ENCODE results near the gene TMEM244. TPM values are rescaled to one million over a fixed set of nuclear protein-coding genes. Genes with fewer than 3 reads are reported as not detected.
"Not testable (repeated sequence)": the region's sequence is repeated elsewhere in the genome, so short reads cannot be mapped to it uniquely, and the experiment has no call there.

Gene TMEM244
- polyA plus RNA-seq, 4 donors = not detected

DNA sequence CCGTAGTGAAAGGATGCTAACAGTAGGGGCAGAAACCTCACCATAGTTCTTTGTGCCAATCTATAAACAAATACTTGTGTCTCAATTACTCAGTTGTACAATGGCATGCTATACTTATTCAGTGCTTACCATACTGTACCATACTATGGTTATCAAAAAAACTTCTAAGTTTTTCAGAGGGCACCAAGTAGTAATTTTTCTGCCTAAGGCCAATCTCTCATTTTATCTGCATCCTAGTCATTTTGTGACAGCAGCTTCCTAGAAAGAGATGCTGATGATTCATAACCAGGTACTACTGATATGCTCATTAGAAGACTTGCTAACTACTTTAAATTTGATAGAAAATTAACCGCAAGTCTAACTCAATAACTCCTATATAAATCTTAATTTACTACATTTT is 42.9 kb downstream of the TMEM244 start:
- no peak for DNase-seq (ENCODE audit: low read depth in 4 of 4, low spot score in 2 of 4)

DNA sequence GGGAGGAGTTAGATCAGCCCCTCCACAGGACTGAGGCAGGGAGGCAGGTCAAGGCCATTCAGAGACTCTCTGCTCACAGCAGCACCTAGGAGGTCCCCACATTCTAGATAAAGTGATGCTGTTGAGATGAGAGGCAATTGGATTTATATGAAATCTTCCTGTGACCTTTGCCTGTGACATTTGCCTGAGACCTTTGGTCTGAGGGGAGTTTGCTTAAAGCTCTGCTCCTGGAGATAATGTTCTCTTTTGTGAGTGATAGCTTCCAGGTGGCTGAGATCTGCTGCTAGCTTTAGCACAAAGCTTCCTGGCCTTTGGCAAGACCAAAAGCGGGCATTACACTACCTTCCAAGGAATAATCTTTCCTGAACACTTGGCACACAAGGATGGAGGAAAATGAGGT is 43.3 kb downstream of the TMEM244 start:
- no peak for DNase-seq (ENCODE audit: low read depth in 4 of 4, low spot score in 2 of 4)

DNA sequence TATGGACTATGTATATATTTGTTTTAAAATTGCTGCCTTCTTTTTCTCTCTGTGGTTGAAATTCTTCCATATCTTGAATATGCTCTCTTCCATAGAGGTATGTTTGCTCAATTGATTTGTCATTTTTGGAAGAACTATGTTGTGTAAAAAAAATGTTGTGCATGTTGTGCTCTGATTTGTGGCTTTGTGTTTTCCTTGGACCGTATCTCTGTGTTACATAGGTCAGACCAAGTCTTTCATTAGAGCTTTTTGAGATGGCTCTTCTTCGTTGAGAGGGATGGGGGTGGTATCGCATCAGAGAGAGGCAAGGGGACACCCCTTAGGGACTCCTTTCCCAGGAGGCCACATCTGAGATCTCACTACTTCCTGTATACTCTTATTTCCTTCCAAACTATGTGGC is 43.8 kb downstream of the TMEM244 start:
- DNase-seq (ENCODE audit: low read depth in 4 of 4, low spot score in 2 of 4) = no peak

DNA sequence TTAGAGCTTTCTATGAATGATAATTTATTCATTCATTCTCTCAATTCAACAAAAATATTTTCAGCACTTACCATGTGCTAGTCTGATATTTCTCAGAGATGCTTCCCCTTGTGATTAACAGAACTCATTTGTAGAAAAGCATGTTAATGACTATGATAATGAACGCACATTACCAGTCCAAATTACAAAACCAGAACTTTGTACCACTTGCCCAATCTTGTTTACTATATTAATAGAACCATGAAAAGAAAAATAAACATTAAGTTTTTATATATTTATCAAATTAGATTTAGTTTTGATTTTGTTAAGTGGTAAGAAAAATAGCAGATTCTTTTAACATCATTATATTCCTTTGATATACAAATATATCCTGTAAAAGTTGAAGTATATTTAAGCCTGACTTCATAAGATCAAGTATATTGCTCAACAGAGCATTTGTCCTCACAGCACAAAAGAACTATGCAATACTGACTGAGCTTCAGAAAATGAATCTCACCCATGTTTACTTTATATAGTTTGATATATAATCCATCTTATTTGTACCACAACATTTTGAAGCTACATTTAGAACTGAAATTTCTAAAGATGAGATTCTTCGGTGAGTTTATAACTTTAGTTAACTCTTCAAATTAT is 48.9 kb downstream of the TMEM244 start:
- DNase-seq (ENCODE audit: low read depth in 4 of 4, low spot score in 2 of 4) = no peak

DNA sequence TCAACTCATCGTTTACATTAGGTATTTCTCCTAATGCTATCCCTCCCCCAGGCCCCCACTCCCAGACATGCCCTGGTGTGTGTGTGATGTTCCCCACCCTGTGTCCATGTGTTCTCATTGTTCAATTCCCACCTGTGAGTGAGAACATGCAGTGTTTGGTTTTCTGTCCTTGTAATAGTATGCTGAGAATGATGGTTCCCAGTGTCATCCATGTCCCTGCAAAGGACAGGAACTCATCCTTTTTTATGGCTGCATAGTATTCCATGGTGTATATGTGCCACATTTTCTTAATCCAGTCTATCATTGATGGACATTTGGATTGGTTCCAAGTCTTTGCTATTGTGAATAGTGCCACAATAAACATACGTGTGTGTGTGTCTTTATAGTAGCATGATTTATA is 54.0 kb downstream of the TMEM244 start:
- DNase-seq (ENCODE audit: low read depth in 4 of 4, low spot score in 2 of 4) = not testable (repeated sequence)

DNA sequence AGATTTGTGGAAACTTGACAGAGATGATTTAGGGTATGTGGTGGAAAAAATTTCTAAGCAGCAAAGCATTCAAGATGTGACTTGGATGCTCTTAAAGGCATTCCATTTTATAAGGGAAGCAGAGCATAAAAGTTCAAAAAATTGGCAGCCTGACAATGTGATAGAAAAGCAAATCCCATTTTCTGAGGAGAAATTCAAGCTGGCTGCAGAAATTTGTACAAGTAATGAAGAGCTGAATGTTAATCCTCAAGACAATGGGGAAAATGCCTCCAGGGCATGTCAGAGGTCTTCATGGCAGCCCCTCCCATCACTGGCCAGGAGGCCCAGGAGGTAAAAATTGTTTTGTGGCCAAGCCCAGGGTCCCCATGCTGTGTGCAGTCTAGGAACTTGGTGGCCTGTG is 58.2 kb downstream of the TMEM244 start:
- not testable (repeated sequence) for DNase-seq (ENCODE audit: low read depth in 4 of 4, low spot score in 2 of 4)

DNA sequence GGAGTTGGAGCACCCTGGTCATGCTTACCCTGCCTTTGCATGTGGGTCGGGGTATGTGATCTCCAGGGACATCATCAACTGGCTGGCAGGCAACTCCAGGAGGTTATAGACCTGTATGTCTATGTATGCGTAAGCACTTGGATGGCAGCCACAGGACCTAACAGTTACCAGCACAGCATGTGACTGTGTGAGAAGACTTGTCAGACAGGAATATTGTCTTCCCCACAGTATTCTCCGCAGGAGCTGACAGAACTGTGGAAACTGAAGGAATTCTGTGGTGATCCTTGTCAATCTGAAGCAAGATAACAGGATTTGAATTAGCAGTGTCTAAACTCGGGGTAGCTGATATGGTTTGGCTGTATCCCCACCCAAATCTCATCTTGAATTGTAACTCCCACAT is 59.2 kb downstream of the TMEM244 start:
- DNase-seq (ENCODE audit: low read depth in 4 of 4, low spot score in 2 of 4) = no peak

DNA sequence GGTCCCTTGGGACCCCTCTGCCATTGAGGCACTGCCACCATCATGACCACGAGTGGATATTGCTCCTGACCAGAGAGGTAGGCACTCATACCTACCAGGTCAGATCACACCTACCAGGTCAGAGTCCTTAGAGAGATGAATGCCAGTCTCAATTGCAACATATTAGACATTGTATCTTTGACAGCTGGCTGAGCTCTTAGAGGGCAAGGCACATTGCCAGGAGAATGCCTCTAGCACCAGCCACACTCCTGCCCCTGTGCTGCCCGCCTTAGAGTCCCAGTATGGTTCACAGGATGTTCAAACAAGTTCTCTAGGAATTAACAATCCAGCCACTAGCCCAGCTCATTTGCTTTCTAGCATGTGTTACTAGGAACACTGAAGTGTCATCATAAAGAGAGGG is 65.9 kb downstream of the TMEM244 start:
- no peak for DNase-seq (ENCODE audit: low read depth in 4 of 4, low spot score in 2 of 4)

DNA sequence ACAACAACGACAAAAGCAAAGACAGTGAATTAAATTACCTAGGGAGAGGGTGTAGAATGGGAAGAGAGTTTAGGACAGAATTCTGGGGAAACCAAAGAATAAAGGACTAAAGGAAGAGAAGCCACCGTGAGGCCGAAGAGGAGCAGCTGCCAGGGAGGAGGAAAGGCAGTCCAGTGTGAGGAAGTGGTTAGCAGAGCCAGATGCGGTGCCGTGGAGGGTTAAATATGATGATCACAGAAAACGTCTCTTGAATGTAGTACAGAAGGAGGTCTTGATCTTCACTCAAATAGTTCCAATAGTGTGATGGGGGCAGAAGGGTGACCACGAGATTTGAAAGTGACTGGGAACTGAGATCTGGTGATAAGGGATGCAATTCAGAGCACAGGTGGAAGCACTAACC is 67.7 kb downstream of the TMEM244 start:
- DNase-seq (ENCODE audit: low read depth in 4 of 4, low spot score in 2 of 4) = no peak

DNA sequence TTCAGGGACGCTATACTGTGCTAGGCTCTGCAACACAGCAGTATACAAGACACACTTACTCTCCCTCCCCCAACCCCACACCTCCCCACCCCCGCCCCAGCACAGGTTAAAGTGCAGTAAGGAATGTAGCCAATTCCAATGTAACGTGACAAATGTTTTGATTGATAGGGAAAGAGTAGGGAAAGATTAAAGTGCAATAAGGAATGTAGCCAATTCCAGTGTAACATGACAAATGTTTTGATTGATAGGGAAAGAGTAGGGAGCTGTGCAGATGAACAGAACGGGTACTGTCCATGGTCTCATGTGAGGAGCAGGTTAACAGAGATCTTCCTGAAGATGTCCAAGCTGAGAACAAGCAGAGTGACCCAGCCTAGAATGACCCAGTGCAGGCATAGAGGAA is 69.1 kb downstream of the TMEM244 start:
- DNase-seq (ENCODE audit: low read depth in 4 of 4, low spot score in 2 of 4) = no peak

DNA sequence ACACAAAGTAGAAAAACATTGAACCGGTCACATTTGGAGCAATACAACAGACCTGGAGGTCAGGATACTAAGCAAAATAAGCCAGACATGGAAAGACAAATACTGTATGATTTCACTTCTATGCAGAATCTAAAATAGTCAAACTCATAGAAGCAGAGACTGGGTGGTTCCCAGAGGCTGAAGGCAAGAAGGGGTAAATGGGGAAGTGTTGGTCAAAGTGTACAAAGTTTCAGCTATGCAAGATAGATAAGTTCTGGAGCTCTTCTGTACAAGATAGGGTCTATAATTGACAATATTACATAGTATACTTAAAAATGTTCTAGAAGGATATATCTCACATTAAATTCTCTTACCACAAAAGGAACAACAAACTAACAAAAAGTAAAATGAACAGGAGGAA is 70.3 kb downstream of the TMEM244 start:
- DNase-seq (ENCODE audit: low read depth in 4 of 4, low spot score in 2 of 4) = no peak

DNA sequence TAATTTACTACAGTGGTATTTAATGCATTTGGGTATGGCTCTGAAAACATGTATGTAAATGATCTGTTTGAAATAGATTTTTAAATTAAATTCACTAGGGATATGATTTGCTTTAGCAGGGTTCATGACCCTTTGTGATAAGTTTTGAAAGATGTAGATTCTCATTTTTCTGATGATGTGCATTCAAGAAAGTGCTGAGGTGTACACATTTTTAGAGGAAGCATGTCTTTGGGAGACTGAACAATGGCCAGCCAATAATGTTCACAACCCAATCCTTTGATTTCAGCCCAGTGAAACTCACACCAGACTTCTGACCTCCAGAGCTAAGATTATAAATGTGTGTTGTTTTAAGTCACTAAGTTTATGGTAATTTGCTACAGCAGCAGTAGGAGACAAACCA is 71.1 kb downstream of the TMEM244 start:
- no peak for DNase-seq (ENCODE audit: low read depth in 4 of 4, low spot score in 2 of 4)

DNA sequence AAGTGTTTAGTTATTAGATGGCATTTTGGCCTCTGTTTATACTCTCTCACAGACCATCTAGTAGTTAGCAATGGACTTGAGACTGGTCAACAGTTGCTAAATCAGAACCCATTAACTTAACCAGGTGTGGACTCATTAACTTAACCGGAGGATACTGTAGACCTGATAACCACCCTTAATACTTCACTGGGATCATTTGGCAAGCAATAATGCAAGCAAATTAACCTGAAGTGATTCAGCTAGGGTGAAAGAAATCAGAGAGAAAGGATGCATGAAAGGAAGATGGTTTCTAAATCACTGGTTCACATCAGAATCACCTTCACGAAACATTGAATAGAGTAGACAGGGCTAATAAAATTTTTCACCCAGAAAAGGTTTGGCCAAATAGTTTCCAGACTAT is 73.3 kb downstream of the TMEM244 start:
- DNase-seq (ENCODE audit: low read depth in 4 of 4, low spot score in 2 of 4) = no peak

DNA sequence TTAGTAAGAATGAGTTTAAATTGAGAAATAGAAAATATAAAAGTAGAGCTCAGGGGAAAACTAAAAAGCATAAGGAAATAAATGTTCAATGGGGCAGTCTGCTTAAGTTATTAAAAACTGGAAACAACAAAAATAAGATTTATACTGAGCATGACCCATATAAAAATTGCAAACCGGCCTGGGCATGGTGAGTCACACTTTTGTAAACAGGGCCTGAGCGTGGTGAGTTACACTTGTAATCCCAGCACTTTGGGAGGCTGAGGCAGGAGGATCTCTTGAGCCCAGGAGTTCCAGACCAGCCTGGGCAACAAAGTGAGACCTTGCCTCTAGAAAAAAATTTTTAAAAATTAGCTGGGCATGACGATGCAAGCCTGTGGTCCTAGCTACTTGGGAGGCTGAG is 74.6 kb downstream of the TMEM244 start:
- DNase-seq (ENCODE audit: low read depth in 4 of 4, low spot score in 2 of 4) = no peak

DNA sequence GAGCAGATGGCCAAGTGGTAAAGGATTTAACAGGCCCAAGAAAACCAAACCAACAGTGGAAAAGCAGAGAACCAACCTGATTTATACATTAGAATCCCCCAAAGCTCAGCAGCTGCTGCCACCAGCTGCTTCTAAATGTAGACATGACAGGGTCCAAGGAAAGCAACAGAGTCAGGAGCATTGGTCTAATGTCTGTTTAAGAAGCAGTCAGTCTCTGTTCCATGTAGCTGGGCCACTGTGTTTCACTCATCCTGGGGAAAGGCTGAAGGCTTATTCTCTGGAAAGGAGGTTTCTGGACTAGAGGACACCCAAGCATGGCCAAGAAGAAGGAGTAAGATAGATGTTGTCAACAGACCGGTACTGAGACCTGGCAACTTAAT is 75.4 kb downstream of the TMEM244 start:
- DNase-seq (ENCODE audit: low read depth in 4 of 4, low spot score in 2 of 4) = no peak

DNA sequence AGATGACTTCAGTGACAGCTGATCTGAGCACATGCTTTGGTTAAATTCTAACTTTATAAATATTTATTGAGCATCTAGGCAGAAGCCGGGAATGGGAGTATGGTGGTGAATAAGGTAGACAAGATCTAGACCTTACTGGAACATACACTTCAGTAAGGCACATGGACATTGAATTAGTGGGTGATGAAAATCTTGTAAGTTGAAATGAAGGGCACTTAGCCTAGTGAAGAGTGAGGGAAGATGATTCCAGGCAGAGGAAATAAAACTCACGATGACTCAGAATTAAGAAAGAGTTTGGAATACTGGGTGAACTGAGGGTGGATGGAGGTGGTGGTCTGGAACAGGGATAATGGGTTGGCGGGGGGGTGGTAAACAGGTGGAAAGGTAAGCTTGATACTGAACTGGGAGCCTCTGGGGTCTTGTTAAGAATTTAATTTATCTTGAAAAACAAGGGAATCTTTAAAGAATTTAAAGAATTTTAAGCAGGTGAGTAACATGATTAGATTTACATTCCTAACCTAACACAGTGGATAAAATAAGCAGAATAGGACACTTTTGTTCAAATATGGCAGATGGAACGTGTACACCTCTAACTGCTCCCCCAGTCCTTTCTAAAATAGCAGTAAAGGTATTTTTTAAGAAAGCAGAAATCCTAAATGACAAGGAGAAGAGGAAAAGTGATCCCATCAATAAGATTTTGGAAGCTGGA is 75.9 kb downstream of the TMEM244 start:
- DNase-seq (ENCODE audit: low read depth in 4 of 4, low spot score in 2 of 4) = no peak

Other genes starting within 250 kb of the TMEM244 start
- 10 to 100 TPM; 29.6 to 40.0 (median 36.0) TPM for gene ARHGAP18, start 151.1 kb downstream of the TMEM244 start, polyA plus RNA-seq (ENCODE audit: insufficient read length in 4 of 4)
- 10 to 100 TPM; 14.8 to 28.8 (median 20.7) TPM for gene L3MBTL3, start 157.3 kb upstream of the TMEM244 start, polyA plus RNA-seq (ENCODE audit: insufficient read length in 4 of 4)

Data from left renal cortex interstitium (tissue), 4 donors.